ENCODE results near the gene SLC2A6.
A peak's percentile ranks its signal among the peaks of the same experiment; 100 is the strongest.
"Not testable (repeated sequence)": the region's sequence is repeated elsewhere in the genome, so short reads cannot be mapped to it uniquely, and the experiment has no call there.

SLC2A6 gene

DNA sequence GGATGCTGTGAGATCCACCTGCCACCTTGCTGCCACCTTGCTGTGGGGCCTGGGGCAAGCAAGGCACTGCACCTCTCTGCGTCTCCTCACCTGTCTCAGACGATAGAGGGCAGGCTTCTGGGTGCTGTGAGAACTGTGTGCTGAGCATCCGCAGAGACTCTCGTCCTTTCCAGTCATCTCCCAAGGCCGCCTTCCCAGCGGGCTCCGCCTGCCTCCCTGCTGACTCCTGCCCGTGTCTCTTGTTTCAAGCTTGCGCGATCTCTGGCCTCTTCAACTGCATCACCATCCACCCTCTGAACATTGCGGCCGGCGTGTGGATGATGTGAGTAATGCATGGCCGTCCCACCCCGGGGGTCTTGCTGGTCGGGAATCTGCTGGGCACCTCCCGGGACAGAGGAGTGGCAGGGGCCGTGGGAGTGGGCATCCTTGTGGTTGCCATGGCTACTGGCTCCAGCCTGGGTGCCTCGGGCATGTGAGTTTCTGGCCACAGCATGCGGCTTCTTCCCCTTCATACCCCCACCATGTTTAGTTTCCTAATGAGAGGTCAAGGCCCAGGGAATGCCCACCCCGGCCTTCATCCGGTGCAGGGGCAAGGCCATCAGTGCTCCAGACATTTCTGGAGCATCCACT lies 15.6 kb downstream of the SLC2A6 start:
- DNase-seq (ENCODE audit: low read depth in 2 of 2): no peak

DNA sequence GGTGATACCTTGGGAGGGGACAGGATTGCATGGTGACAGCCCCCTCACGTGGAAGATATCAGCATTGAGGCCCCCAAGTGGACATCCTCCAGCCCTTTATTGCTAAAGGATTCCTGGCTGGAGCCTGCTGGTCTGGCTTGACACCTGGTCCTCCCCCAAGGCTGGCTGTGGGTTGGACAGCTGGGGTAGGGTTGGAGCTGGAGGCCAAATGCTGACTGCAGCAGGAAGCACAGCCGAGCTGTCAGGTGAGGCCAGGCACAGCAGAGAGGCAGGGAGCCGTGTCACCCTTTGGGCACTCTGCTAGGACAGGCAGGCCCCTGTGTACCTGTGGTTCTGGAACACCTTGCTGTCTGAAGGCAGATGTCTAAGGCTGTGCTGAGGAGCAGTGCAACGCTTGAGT lies 16.9 kb downstream of the SLC2A6 start:
- DNase-seq (ENCODE audit: low read depth in 2 of 2): no peak

DNA sequence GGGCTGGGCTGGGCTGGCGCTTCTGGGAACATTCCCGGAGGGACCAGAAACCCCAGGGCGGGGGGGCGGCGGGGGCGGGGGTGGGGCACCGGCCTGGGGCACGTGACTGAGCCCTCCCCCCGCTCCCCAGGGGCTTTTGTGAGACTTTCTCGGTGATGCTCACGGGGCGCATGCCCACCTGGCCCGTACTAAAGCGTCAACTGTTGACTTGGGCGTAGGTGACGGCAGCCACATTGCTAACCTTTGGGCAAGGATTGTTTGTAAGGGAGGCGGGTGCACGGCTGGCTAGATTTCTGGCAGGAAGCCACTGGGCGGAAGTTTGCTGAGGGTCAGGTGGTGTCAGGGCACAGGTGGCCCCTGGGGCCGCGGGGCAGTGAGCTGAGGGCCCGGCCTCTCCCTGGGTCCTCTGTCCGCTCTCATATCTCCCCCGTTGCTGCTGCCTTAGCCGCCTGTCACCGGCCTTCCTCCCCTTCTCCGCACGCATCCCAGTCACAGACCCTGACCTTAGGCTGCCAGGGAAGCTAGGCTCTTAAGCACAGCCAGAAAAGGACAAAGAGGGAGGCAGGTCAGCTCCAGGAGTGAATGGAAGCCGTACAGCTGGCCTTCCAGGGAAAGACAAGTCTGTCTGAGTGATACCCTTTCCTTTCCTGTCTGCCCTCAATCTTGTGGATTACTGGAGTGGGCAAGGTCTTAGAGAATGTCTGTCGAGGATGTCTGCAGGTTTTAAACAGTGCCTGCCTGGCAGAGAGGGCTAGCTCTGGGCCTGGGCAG lies 18.3 kb downstream of the SLC2A6 start:
- no peak for DNase-seq (ENCODE audit: low read depth in 2 of 2)

DNA sequence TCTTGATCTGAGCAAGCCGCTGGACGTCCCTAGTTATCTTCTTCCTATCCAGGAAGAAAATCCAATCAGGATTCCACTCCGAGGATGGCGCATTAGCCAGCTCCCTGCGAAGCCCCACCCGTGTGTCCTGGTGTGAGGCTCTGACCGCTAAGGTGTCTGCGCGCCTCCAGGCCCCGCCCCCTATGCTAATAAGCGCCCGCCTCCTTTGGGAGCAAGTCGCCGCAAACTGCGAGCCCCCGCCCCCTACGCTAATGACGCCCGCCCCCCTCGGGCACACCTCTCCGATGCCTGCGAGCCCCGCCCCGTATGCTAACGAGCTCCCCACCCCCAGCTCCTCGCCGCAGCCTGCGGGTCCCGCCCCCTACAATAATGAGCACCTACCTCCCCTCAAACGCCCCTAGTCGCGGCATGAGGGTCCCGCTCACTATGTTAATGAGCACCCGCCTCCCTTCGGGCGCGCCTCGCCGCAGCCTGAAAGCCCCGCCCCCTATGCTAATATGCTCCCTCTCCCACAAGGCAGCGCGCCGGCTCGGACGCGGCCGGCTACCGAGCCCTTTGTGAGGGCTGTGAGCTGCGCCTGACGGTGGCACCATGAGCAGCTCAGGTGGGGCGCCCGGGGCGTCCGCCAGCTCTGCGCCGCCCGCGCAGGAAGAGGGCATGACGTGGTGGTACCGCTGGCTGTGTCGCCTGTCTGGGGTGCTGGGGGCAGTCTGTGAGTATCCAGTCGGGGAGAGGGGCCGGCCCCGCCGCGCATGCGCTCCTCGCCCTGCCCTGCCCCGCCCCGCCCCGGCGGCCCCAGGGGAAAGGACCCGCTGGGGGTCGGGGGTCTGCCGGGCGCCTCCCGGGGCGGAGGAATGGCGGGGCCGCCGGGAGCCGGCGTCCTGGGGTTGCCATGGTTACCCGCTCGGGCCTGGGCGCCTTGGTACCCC lies 19.2 kb downstream of the SLC2A6 start, which contains the start of gene CACFD1:
Gene CACFD1, plus strand, starts transcription at position 503 of the 929 bp plus-strand sequence. Its CDS starts 89 bp downstream, at position 592.
- peak; percentile 83 to 93 for DNase-seq (ENCODE audit: low read depth in 2 of 2)

DNA sequence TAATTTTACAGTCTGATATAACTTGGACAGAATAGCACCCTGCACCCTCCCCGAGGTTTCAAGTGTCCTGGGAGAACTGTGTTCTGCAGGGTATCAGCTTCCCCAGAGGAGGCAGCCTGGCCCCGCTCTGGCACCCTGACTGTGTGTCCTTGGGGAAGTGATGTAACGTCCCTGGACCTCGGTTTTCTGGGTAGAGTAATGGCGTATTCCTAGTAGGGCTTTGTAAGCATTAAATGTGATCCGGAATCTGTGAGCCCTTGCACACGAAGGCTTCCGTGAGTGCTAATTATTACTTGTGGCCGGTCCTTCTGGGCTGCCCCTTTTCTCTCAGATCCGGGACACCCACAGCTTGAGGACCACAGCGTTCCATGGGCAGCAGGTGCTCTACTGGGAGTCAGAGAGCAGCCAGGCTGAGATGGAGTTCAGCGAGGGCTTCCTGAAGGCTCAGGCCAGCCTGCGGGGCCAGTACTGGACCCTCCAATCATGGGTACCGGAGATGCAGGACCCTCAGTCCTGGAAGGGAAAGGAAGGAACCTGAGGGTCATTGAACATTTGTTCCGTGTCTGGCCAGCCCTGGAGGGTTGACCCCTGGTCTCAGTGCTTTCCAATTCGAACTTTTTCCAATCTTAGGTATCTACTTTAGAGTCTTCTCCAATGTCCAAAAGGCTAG lies 20.1 kb downstream of the SLC2A6 start:
- DNase-seq (ENCODE audit: low read depth in 2 of 2): no peak

DNA sequence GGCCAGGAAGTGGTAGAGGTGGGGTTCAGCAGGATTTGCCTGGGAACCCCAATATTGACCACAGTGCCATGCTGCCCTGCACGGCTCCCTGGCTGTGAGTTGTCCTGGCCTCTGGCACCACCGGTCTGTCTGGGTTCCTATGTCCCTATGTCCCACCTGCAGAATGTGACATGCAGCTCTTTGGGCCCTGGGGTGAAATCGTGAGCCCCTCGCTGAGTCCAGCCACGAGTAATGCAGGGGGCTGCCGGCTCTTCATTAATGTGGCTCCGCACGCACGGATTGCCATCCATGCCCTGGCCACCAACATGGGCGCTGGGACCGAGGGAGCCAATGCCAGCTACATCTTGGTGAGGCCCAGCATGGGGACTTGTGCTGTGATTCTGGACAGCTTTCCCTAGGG lies 21.2 kb downstream of the SLC2A6 start:
- no peak for DNase-seq (ENCODE audit: low read depth in 2 of 2)

DNA sequence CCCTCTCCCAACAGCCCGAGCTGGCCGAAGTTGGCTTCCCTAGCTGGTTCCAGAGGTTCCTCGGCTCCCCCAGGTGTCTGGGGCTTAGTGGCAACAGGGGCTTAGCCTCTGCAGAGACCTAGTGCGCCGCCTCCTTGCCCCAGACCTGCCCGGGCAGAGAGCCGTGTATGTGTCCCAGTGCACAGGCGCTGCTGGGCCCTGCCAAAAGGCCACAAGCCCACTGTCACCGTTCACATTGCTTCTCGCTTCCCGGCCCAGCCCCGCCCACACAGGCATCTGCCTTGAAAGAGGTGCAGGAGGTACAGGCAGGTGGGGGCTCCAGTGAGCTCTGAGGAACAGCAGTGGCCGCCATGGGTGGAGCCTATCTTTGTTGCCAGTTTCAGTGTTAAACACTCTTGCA lies 21.7 kb downstream of the SLC2A6 start:
- DNase-seq (ENCODE audit: low read depth in 2 of 2): no peak

DNA sequence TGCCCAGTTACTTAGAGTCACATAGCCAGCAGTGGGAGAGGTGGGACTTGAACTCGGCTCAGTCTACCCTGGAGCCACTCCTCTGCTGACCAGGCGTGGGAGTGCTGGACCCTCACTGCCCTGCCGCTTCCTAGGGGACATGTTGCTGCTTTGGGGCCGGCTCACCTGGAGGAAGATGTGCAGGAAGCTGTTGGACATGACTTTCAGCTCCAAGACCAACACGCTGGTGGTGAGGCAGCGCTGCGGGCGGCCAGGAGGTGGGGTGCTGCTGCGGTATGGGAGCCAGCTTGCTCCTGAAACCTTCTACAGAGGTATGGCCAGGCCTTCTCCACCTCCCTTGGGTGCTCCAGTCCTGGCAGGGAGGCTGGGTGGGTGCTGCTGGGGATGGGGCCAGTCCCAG lies 22.5 kb downstream of the SLC2A6 start:
- DNase-seq (ENCODE audit: low read depth in 2 of 2): no peak

DNA sequence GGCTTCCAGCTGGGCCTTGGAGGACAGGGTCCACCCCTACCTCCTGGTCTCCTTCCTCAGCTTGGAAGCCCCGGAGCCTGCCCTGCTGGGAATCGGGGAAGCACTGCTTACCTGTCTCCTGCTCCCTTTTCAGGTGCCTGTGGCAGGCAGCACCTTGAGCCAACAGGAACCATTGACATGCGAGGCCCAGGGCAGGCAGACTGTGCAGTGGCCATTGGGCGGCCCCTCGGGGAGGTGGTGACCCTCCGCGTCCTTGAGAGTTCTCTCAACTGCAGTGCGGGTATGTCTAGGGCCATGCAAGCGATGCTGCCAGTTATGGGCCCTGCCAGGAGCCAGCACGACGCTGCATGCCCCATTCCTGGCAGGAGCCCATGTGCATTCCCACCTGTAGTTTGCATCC lies 23.0 kb downstream of the SLC2A6 start:
- DNase-seq (ENCODE audit: low read depth in 2 of 2): no peak

DNA sequence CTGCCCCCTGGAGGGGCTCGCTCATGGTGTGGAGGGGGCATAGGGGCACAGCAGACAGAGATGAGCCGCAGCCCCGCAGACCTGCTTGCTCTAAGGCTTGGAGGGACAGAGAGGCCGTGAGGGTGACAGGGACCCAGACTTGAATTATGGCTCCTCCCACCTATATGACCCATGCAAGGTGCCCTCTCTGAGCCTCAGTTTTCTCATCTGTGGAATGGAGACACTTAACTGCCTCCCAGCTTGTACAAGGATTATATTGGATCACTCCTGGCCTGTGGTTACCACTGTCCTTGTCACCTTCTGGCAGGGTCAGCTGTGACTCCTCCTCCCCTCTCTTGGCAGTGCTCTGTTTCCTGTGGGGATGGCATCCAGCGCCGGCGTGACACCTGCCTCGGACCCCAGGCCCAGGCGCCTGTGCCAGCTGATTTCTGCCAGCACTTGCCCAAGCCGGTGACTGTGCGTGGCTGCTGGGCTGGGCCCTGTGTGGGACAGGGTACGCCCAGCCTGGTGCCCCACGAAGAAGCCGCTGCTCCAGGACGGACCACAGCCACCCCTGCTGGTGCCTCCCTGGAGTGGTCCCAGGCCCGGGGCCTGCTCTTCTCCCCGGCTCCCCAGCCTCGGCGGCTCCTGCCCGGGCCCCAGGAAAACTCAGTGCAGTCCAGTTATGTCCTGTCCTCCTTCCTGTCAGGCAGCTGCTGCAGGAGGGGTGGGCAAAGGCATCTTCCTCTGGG lies 23.8 kb downstream of the SLC2A6 start:
- no peak for DNase-seq (ENCODE audit: low read depth in 2 of 2)

DNA sequence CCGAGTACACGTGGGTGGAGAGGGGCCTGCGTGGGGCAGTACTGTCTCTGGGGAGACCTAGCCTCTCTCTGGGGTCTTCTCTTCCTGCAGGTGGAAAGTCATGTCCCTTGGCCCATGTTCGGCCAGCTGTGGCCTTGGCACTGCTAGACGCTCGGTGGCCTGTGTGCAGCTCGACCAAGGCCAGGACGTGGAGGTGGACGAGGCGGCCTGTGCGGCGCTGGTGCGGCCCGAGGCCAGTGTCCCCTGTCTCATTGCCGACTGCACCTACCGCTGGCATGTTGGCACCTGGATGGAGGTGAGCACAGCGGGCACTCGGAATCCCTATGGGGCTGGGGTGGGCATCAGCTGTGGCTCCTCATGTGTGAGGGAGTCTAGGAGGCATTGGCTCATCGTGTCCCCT lies 24.6 kb downstream of the SLC2A6 start:
- DNase-seq (ENCODE audit: low read depth in 2 of 2): no peak

DNA sequence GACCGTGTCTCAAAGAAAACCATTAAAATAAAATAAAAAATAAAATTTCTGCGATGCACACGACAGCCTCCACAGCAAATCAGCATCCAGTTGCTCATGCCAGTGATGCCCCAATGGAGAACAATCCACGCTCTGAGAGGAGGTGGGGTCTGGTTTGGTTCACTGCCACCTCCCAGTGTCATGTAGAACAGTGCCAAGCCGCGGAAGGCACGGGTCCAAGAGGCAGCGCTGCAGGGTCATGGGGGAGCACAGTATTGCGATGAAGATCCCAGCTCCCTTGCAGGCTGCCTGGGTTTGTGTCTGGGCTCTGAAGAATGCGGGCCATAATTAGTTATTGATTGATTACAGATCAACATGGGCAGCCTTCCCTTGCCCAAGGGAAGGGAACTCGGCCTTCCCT lies 25.2 kb downstream of the SLC2A6 start:
- no peak for DNase-seq (ENCODE audit: low read depth in 2 of 2)

DNA sequence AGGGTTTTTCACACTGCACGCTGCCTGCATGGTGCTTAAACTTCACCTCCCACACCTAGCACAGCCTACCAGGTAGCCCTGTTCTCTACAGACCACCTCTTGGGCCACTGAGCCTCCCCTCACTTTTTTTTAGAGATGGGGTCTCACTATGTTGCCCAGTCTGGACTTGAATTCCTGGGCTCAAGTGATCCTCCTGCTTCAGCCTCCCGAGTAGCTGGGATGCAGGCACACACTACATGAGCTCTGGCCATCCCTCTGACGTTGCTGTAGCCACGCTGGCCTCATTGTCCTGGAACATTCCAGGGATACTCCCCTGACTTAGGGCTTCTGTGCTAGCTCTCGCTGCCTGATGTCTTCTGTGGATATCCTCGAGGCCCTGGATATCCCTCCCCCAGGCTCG lies 26.3 kb downstream of the SLC2A6 start:
- no peak for DNase-seq (ENCODE audit: low read depth in 2 of 2)

DNA sequence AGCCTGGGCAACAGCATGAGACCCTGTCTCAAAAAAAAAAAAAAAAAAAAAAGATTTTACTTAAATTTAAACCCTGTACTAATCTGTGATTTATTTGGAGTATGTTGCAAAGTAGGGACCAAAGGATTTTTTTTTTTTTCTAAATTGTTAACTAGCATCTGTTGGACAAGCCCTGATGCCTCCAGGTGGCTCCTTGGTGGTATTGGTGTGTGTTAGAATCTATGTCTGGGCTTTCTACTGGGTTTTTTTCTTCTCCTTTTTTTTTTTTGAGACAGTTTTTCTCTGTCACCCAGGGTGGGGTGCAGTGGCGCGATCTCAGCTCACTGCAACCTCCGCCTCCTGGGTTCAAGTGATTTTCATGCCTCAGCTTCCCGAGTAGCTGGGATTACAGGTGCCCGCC lies 27.0 kb downstream of the SLC2A6 start:
- not testable (repeated sequence) for DNase-seq (ENCODE audit: low read depth in 2 of 2)

DNA sequence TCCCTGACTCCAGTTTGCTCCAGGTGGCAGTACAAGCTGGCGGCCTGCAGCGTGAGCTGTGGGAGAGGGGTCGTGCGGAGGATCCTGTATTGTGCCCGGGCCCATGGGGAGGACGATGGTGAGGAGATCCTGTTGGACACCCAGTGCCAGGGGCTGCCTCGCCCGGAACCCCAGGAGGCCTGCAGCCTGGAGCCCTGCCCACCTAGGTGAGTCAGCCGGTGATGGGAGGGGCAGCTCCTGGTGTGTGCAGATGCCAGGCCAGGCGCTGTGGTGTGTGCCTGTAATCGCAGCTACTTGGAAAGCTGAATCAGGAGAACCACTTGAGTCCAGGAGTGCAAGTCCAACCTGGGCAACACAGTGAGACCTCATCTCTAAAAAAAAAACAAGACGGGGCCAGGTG lies 29.1 kb downstream of the SLC2A6 start:
- DNase-seq (ENCODE audit: low read depth in 2 of 2): no peak

DNA sequence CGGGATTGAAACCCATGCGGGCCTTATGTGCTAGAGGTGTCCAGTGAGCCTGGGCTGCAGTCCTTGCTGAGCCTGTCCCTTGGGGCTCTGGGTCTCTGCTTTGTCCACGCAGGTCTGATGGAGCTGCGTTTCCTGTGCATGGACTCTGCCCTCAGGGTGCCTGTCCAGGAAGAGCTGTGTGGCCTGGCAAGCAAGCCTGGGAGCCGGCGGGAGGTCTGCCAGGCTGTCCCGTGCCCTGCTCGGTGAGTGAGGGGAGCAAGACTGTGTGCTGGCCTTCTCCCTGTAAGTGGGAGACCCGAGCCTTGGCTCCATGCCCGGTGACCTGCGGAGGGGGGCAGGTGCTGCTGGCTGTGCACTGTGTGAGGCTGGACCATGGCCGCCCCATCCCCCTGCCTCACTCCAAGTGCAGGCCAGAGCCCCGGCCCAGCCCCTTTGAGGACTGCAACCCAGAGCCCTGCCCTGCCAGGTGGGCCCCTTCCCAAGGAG lies 30.4 kb downstream of the SLC2A6 start:
- no peak for DNase-seq (ENCODE audit: low read depth in 2 of 2)

DNA sequence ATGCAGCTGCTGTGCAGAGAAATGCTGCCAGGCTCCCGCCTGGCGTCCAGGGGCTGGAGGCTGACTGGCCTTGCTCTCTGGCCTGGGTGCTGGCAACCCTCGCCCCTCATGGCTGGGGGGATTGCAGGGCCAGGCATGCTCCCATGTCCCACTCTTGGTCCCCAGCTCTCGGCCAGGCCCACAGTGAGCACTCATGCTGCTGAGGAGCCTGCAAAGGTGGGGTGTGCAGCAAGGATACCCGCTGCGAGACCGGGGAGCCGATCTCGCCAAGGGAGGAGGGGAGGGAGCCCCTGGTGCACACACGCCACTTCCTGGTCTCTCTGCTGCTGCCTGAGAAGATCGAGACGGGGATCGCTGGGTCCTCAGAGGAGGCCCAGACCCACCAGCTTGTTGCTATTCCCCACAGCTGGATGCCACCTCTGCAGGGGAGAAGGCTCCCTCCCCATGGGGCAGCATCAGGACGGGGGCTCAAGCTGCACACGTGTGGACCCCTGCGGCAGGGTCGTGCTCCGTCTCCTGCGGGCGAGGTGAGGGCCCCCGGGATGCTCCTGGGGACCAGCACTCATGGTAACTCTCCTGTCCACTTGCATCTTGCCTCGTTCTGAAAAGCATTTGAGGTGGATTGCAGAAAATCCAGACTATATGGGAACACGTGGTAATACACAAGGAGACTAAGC lies 33.5 kb downstream of the SLC2A6 start:
- no peak for DNase-seq (ENCODE audit: low read depth in 2 of 2)

DNA sequence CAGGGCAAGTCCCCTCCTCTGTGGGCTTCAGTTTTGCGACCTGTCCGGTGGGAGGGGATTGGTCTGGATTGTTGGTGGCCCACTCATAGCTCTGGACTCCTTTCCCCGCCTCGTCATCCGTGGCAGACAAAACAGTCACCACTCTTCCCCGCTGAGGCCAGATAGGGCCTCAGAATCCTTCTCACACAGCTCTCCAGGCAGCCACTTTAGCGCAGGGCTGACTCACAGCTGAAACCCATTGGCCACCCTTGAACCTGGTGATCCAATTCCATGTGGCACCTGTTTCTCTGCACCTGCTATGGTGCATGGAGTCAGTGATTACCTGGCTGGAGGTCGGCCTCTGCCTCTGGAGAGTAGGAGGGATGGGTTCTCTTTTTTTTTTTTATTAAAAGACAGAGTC lies 34.9 kb downstream of the SLC2A6 start:
- no peak for DNase-seq (ENCODE audit: low read depth in 2 of 2)

DNA sequence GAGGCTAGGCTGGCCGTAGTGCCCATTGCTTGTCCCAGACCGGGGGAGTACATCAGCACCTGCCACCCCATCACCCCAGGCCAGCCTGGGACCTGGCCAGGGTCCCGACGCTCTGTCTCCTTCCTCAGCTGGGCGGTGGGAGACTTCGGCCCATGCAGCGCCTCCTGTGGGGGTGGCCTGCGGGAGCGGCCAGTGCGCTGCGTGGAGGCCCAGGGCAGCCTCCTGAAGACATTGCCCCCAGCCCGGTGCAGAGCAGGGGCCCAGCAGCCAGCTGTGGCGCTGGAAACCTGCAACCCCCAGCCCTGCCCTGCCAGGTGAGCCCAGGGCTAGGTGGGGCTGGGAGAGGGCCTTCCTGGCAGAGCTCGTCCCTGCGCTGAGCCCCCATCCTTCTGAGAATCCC lies 35.7 kb downstream of the SLC2A6 start:
- DNase-seq (ENCODE audit: low read depth in 2 of 2): no peak

DNA sequence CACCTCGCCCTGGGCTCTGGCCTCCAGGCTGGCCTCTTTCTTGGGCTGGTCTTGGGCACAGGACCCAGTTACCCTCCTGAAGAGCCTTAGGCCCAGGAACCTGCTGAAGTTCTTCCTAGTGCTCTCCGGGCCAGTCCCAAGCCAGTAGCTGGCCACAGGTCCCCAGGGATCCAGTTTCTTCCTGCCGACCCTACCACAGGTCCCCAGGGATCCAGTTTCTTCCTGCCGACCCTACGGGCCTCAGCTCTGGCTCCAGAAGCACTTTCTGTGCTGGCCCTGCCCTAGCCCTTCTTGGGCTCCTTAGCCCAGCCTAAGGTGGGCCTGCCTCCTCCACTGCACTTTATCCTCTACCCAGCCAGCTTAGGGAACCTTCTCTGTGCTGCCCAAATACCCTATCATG lies 37.3 kb downstream of the SLC2A6 start:
- no peak for DNase-seq (ENCODE audit: low read depth in 2 of 2)
